Esophagus squamous epithelium (tissue), 4 donors: ENCODE measurements around the gene WRAP73.

Experiments used
- CTCF ChIP-seq, 6 experiments: fragments of 450-650 bp in 4 of 6; fragments of 200-600 bp in 2 of 6; sonication (generic) in 2 of 6; IDR thresholded peaks; one replicate each; pipeline ENCODE4 v1.5.1; 2016 to 2019; ENCODE audit warnings: antibody characterized with exemption in 6 of 6, mild to moderate bottlenecking in 4 of 6, moderate library complexity in 4 of 6
- POLR2A ChIP-seq, 4 donors: fragments of 450-650 bp; IDR thresholded peaks; one replicate each; pipeline ENCODE4 v1.6.1; 2017; ENCODE audit warnings: antibody characterized with exemption in 4 of 4, mild to moderate bottlenecking in 4 of 4, moderate library complexity in 3 of 4

- TF ChIP-seq CTCF (IDR thresholded peaks at IDR 0.05) (no peak), POLR2A (IDR thresholded peaks at IDR 0.05) (no peak)
Observed at GRCh38 chr1:3658231-3658615, 8.3 kb upstream of the WRAP73 start.
